Keratinocyte (primary cell): ENCODE measurements around the gene ZNF777. TPM values are rescaled to one million over a fixed set of nuclear protein-coding genes. Genes with fewer than 3 reads are reported as not detected.

Experiments
- DNase-seq: peaks from one replicate; pipeline ENCODE4 v3.0.0-alpha.2; 2011; ENCODE audit warnings: low read depth, missing footprints, low spot score
- FAIRE-seq: peaks from 2 replicates; lab custom pipeline; 2011; peaks lifted over from hg19 to GRCh38; lab: Jason Lieb, UNC
- H2AFZ ChIP-seq: 2 replicates; pipeline ENCODE4 v1.6.0; 2012; ENCODE audit warnings: low read length, control low read depth, inconsistent platforms; ENCODE audit not compliant: control insufficient read depth
- H3K27ac ChIP-seq: 2 replicates; pipeline ENCODE4 v1.5.1; 2011; ENCODE audit warnings: low read length; ENCODE audit not compliant: control insufficient read depth, insufficient read depth
- H3K27me3 ChIP-seq: 3 replicates; pipeline ENCODE4 v1.6.0; 2011; ENCODE audit warnings: low read length; ENCODE audit not compliant: control insufficient read depth, insufficient read depth; ENCODE audit errors: extremely low read depth
- H3K36me3 ChIP-seq, 2 experiments: 2 replicates in 1 of 2; 3 replicates in 1 of 2; pipeline ENCODE4 v1.5.1; 2011; ENCODE audit warnings: low read length in 2 of 2, mild to moderate bottlenecking in 1 of 2; ENCODE audit not compliant: control insufficient read depth in 2 of 2, insufficient read depth in 2 of 2; ENCODE audit errors: extremely low read depth in 1 of 2
- H3K4me1 ChIP-seq: 3 replicates; pipeline ENCODE4 v1.5.1; 2011; ENCODE audit warnings: low read length; ENCODE audit not compliant: control insufficient read depth, insufficient read depth; ENCODE audit errors: extremely low read depth
- H3K4me2 ChIP-seq: 3 replicates; pipeline ENCODE4 v1.6.0; 2011; ENCODE audit warnings: low read depth, low read length; ENCODE audit not compliant: control insufficient read depth, insufficient read depth; ENCODE audit errors: extremely low read depth
- H3K4me3 ChIP-seq, 3 experiments: fragments of 200-600 bp in 1 of 3; sonication (generic) in 1 of 3; 2 replicates in 2 of 3; 3 replicates in 1 of 3; pipeline ENCODE4 v1.5.1; 2011 to 2016; ENCODE audit warnings: low read length in 3 of 3, mild to moderate bottlenecking in 3 of 3, control low read depth in 2 of 3, inconsistent platforms in 1 of 3, low read depth in 1 of 3, mixed read lengths in 1 of 3, mixed run types in 1 of 3, moderate library complexity in 1 of 3; ENCODE audit not compliant: control insufficient read depth in 2 of 3, insufficient read depth in 2 of 3; ENCODE audit errors: extremely low read depth in 1 of 3
- H3K79me2 ChIP-seq: 2 replicates; pipeline ENCODE4 v1.6.0; 2012; ENCODE audit warnings: low read length; ENCODE audit not compliant: control insufficient read depth, insufficient read depth
- H3K9ac ChIP-seq: 3 replicates; pipeline ENCODE4 v1.6.0; 2011; ENCODE audit warnings: low read length; ENCODE audit not compliant: control insufficient read depth, insufficient read depth; ENCODE audit errors: extremely low read depth
- H3K9me1 ChIP-seq: 3 replicates; pipeline ENCODE4 v1.6.0; 2011; ENCODE audit warnings: low read length; ENCODE audit not compliant: control insufficient read depth, insufficient read depth; ENCODE audit errors: extremely low read depth
- H3K9me3 ChIP-seq: 2 replicates; pipeline ENCODE4 v1.5.1; 2012; ENCODE audit warnings: low read depth, low read length; ENCODE audit not compliant: control insufficient read depth
- H4K20me1 ChIP-seq: 3 replicates; pipeline ENCODE4 v1.6.0; 2011; ENCODE audit warnings: low read length; ENCODE audit not compliant: control insufficient read depth, insufficient read depth; ENCODE audit errors: extremely low read depth
- CTCF ChIP-seq, 3 experiments: IDR thresholded peaks in 1 of 3; conservative IDR thresholded peaks in 1 of 3; optimal IDR thresholded peaks in 1 of 3; 2 replicates in 2 of 3; 3 replicates in 1 of 3; pipeline versions ENCODE3 to v1.5.1; 2011; ENCODE audit warnings: low read length in 3 of 3, mild to moderate bottlenecking in 3 of 3, moderate library complexity in 2 of 3, control low read depth in 1 of 3, inconsistent platforms in 1 of 3; ENCODE audit not compliant: insufficient read depth in 2 of 3; ENCODE audit errors: extremely low read depth in 1 of 3
- EZH2 ChIP-seq: IDR thresholded peaks from one replicate; pipeline ENCODE4 v1.6.1; 2012; ENCODE audit warnings: inconsistent platforms, mild to moderate bottlenecking, low read length, moderate library complexity
- dilution Hi-C: fragments of 300-500 bp; cut with MboI; formaldehyde crosslinking; loops from one replicate; pipeline ENCODE4 v1.7.0; 2020; ENCODE audit warnings: low sequenced_read_pairs; ENCODE audit not compliant: extremely low pct_ligation_motif_present
- polyA plus RNA-seq, 5 experiments: library from polyadenylated mRNA; depleted of rRNA in 3 of 5; stranded (reverse) in 3 of 5; stranded (forward) in 1 of 5; unstranded in 1 of 5; fragments of >200 nt; gene quantifications; 1 replicate in 1 of 5; 2 replicates in 3 of 5; 3 replicates in 1 of 5; pipeline versions ENCODE4 v1.2.1 to v1.2.3, GENCODE V29; 2011 to 2012; ENCODE audit warnings: missing spikeins in 2 of 5, low read depth in 1 of 5, low replicate concordance in 1 of 5

ZNF777 gene
- polyA plus RNA-seq, 1 donor (not counting 4 experiments of a cell fraction or from before 2014, with no cell fraction given), result 4.8 TPM

DNA sequence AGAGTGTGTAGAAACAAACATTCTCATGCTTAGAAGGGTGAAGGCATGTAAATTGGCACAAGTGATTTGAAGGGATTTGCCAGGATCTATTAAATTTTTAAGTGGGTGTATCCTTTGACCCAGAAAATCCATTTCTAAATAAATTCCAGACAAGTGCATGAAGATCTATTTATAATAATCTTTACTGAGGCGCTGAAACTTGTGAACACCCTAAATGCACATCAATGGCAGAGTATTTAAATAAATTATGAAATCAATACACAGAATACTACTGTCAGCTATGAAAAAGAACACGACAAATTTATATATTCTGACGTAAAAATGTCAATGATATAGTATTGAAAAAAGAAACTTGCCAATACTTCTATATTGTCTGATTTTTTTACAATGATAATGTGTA, 17.9 kb downstream of the ZNF777 start:
- dilution Hi-C loops, result no loop called here
- H3K27me3 ChIP-seq, result no peaks in the 10 kb centered on the region
- no peaks in the 10 kb centered on the region for H4K20me1 ChIP-seq
- H3K4me1 ChIP-seq, result no peaks in the 10 kb centered on the region
- TF ChIP-seq EZH2, result no peak
- no peak for TF ChIP-seq CTCF (optimal IDR thresholded peaks at IDR 0.05 in 1 of 3, IDR thresholded peaks at IDR 0.05 in 1 of 3, conservative IDR thresholded peaks at IDR 0.05 in 1 of 3; ENCODE audit: extremely low read depth in 1 of 3, insufficient read depth in 2 of 3, low read length in 3 of 3)
- no peak overlapping the region for H3K4me3 ChIP-seq
- no peak overlapping the region for H3K27ac ChIP-seq
- H3K79me2 ChIP-seq, result peaks cover 3% of the 10 kb centered on the region
- FAIRE-seq (no peak), DNase-seq (no peak)
- no peak overlapping the region for H2AFZ ChIP-seq
- H3K9me3 ChIP-seq, result no peaks in the 10 kb centered on the region
- peaks cover 7 to 24% of the 10 kb centered on the region in 2 experiments for H3K36me3 ChIP-seq
- no peak overlapping the region for H3K4me2 ChIP-seq
- H3K9ac ChIP-seq, result no peak overlapping the region
- H3K9me1 ChIP-seq, result peaks cover 3% of the 10 kb centered on the region

DNA sequence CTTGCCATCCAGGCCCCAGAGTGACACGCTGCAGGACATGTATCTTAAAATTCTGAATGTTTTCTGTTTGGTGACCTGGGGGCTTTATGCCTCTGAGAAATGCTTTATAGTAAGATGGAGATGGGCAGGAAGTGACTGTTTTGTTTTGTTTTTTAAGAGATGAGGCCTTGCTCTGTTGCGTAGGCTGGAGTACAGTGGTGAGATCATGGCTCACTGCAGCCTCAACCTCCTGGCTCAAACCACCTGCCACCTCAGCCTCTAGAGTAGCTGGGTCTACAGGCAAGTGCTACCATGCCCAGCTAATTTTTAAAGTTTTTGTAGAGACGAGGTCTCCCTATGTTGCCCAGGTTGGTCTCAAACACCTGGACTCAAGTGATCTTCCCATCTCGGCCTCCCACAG, 20.6 kb downstream of the ZNF777 start:
- Histone ChIP-seq H3K4me1 (no peaks in the 10 kb centered on the region), H4K20me1 (no peaks in the 10 kb centered on the region), H3K36me3 (peaks cover 8 to 19% of the 10 kb centered on the region in 2 experiments), H3K27me3 (no peaks in the 10 kb centered on the region), H3K9me1 (no peaks in the 10 kb centered on the region), H2AFZ (no peak overlapping the region), H3K9ac (no peak overlapping the region), H3K79me2 (peaks cover 3% of the 10 kb centered on the region), H3K4me2 (no peak overlapping the region), H3K9me3 (no peaks in the 10 kb centered on the region), H3K4me3 (no peak overlapping the region), H3K27ac (no peak overlapping the region)
- dilution Hi-C loops, result no loop called here
- TF ChIP-seq EZH2 (no peak), CTCF (optimal IDR thresholded peaks at IDR 0.05 in 1 of 3, IDR thresholded peaks at IDR 0.05 in 1 of 3, conservative IDR thresholded peaks at IDR 0.05 in 1 of 3; ENCODE audit: extremely low read depth in 1 of 3, insufficient read depth in 2 of 3, low read length in 3 of 3) (no peak)
- DNase-seq (no peak), FAIRE-seq (no peak)
